Natural killer cell (primary cell): ENCODE measurements around the gene KRT31. TPM values are rescaled to one million over a fixed set of nuclear protein-coding genes. Genes with fewer than 3 reads are reported as not detected.
A peak's percentile ranks its signal among the peaks of the same experiment; 100 is the strongest.

Experiments used
- ATAC-seq, 3 donors: fragments of 150-1000 bp in 2 of 3; fragments of 200-7000 bp in 1 of 3; cut with Tn5 transposase; 1 replicate in 1 of 3; 2 replicates in 2 of 3; pipeline ENCODE4 v1.10.0; 2021; ENCODE audit warnings: mild to moderate bottlenecking in 2 of 3, moderate library complexity in 2 of 3
- DNase-seq, 2 donors: peaks; one replicate each; pipeline versions ENCODE4 v3.0.0 to v3.0.0-alpha.2; 2013 to 2021; ENCODE audit warnings: mixed read lengths in 1 of 2
- H3K27ac ChIP-seq: one replicate; pipeline ENCODE4 v1.5.1; 2013; ENCODE audit warnings: mild to moderate bottlenecking, low read length
- H3K27me3 ChIP-seq: one replicate; pipeline ENCODE4 v1.6.1; 2013; ENCODE audit warnings: low read length; ENCODE audit not compliant: control insufficient read depth, insufficient read depth
- H3K36me3 ChIP-seq: one replicate; pipeline ENCODE4 v1.6.1; 2013; ENCODE audit warnings: low read length; ENCODE audit not compliant: control insufficient read depth, insufficient read depth
- H3K4me1 ChIP-seq: one replicate; pipeline ENCODE4 v1.6.1; 2013; ENCODE audit warnings: low read length; ENCODE audit not compliant: control insufficient read depth, insufficient read depth
- H3K4me3 ChIP-seq: one replicate; pipeline ENCODE4 v1.5.1; 2013; ENCODE audit warnings: low read length
- H3K9me3 ChIP-seq: one replicate; pipeline ENCODE4 v1.6.1; 2013; ENCODE audit warnings: low read length; ENCODE audit not compliant: control insufficient read depth, insufficient read depth
- H3K27ac Mint-ChIP-seq, 2 donors: one replicate each; pipeline ENCODE4 v1.8.0; 2022; ENCODE audit warnings: mild to moderate bottlenecking in 2 of 2, mixed read lengths in 2 of 2, moderate library complexity in 1 of 2
- H3K27me3 Mint-ChIP-seq, 2 donors: one replicate each; pipeline ENCODE4 v1.8.0; 2022; ENCODE audit warnings: low read depth in 2 of 2, mixed read lengths in 2 of 2
- H3K36me3 Mint-ChIP-seq: one replicate; pipeline ENCODE4 v1.8.0; 2022; ENCODE audit warnings: mixed read lengths
- H3K4me1 Mint-ChIP-seq, 2 donors: one replicate each; pipeline ENCODE4 v1.8.0; 2022; ENCODE audit warnings: mixed read lengths in 2 of 2
- H3K4me3 Mint-ChIP-seq: one replicate; pipeline ENCODE4 v1.8.0; 2022; ENCODE audit warnings: mild to moderate bottlenecking, moderate library complexity, mixed read lengths
- H3K9me3 Mint-ChIP-seq, 2 donors: one replicate each; pipeline ENCODE4 v1.8.0; 2022; ENCODE audit warnings: mixed read lengths in 2 of 2
- CTCF ChIP-seq: fragments of 200-600 bp; IDR thresholded peaks from one replicate; pipeline ENCODE4 v1.8.0; 2022; ENCODE audit warnings: antibody characterized with exemption
- WGBS: methylation state at CpG from one replicate; pipeline ENCODE4 v1.1.7; 2013; ENCODE audit warnings: missing lambda C conversion rate; ENCODE audit not compliant: insufficient coverage; 5-methylcytosine and 5-hydroxymethylcytosine counted together
- intact Hi-C: fragments of 100-400 bp; cut with micrococcal nuclease; formaldehyde crosslinking; loops from one replicate; pipeline ENCODE4 v1.14.2; 2022
- total RNA-seq, 4 donors: library from RNA; stranded (reverse); fragments of 120-200 nt in 1 of 4; gene quantifications; one replicate each; pipeline versions ENCODE4 v1.2.3 to v1.2.4, GENCODE V29; 2013 to 2022

The KRT31 gene
- total RNA-seq, 3 donors from 2014 or later (not counting 1 experiment from before 2014, with no cell fraction given), result not detected

- Mint-ChIP-seq H3K27ac (no peak overlapping the region), H3K36me3 (no peaks in the 10 kb centered on the region), H3K4me3 (no peak overlapping the region), H3K27me3 (peaks cover 3 to 23% of the 10 kb centered on the region in 2 donors), H3K4me1 (no peaks in the 10 kb centered on the region), H3K9me3 (no peaks in the 10 kb centered on the region)
- Histone ChIP-seq H3K9me3 (no peaks in the 10 kb centered on the region), H3K27ac (no peak overlapping the region), H3K36me3 (no peaks in the 10 kb centered on the region), H3K4me1 (peaks cover 13% of the 10 kb centered on the region), H3K27me3 (no peaks in the 10 kb centered on the region), H3K4me3 (no peak overlapping the region)
- TF ChIP-seq CTCF, result no peak
- intact Hi-C loops, result no loop called here
- ATAC-seq, result no peak
- no peak for DNase-seq
- WGBS, result 72% methylated on average over 4 of the region's 4 CpGs
Measured at GRCh38 chr17:41421617-41422016, 24.2 kb upstream of the KRT31 start.

GRCh38 chr17:41421116-41421515, 23.7 kb upstream of the KRT31 start:
- H3K36me3 Mint-ChIP-seq, result no peaks in the 10 kb centered on the region
- no peak overlapping the region for H3K27ac Mint-ChIP-seq
- DNase-seq (no peak), ATAC-seq (no peak)
- no peaks in the 10 kb centered on the region for H3K9me3 Mint-ChIP-seq
- no peak for TF ChIP-seq CTCF
- 80% methylated on average over 9 of the region's 9 CpGs for WGBS
- peaks cover 3 to 23% of the 10 kb centered on the region in 2 donors for H3K27me3 Mint-ChIP-seq
- H3K27me3 ChIP-seq, result no peaks in the 10 kb centered on the region
- H3K4me1 ChIP-seq, result peaks cover 13% of the 10 kb centered on the region
- H3K36me3 ChIP-seq, result no peaks in the 10 kb centered on the region
- H3K4me3 Mint-ChIP-seq, result no peak overlapping the region
- no peak overlapping the region for H3K4me3 ChIP-seq
- no peak overlapping the region for H3K27ac ChIP-seq
- no peaks in the 10 kb centered on the region for H3K9me3 ChIP-seq
- intact Hi-C loops, result no loop called here
- H3K4me1 Mint-ChIP-seq, result no peaks in the 10 kb centered on the region

- Histone ChIP-seq H3K4me1 (peaks cover 13% of the 10 kb centered on the region), H3K4me3 (no peak overlapping the region), H3K27ac (no peak overlapping the region), H3K27me3 (no peaks in the 10 kb centered on the region), H3K36me3 (no peaks in the 10 kb centered on the region), H3K9me3 (no peaks in the 10 kb centered on the region)
- 93% methylated on average over 4 of the region's 4 CpGs for WGBS
- no peak for ATAC-seq
- no peak for DNase-seq
- intact Hi-C loops, result no loop called here
- H3K36me3 Mint-ChIP-seq, result no peaks in the 10 kb centered on the region
- H3K4me1 Mint-ChIP-seq, result no peaks in the 10 kb centered on the region
- peaks cover 3 to 23% of the 10 kb centered on the region in 2 donors for H3K27me3 Mint-ChIP-seq
- H3K4me3 Mint-ChIP-seq, result no peak overlapping the region
- TF ChIP-seq CTCF, result no peak
- H3K9me3 Mint-ChIP-seq, result no peaks in the 10 kb centered on the region
- no peak overlapping the region for H3K27ac Mint-ChIP-seq
Measured at GRCh38 chr17:41420134-41420533, 22.7 kb upstream of the KRT31 start.

- Mint-ChIP-seq H3K4me3 (no peak overlapping the region), H3K27ac (no peak overlapping the region), H3K4me1 (no peaks in the 10 kb centered on the region), H3K36me3 (no peaks in the 10 kb centered on the region), H3K27me3 (peaks cover 3 to 23% of the 10 kb centered on the region in 2 donors), H3K9me3 (no peaks in the 10 kb centered on the region)
- no peaks in the 10 kb centered on the region for H3K36me3 ChIP-seq
- no peaks in the 10 kb centered on the region for H3K9me3 ChIP-seq
- H3K4me3 ChIP-seq, result no peak overlapping the region
- WGBS, result 48% methylated on average over 4 of the region's 4 CpGs
- peaks cover 13% of the 10 kb centered on the region for H3K4me1 ChIP-seq
- TF ChIP-seq CTCF, result no peak
- intact Hi-C loops, result no loop called here
- peak in 1 of 2 donors; percentile 38 for DNase-seq
- ATAC-seq, result peak in 1 of 3 donors; percentile 28
- H3K27me3 ChIP-seq, result no peaks in the 10 kb centered on the region
- no peak overlapping the region for H3K27ac ChIP-seq
Measured at GRCh38 chr17:41419716-41420115, 22.3 kb upstream of the KRT31 start.
